Smooth muscle cell (in vitro differentiated cells): ENCODE results near the gene SCAPER. TPM values are rescaled to one million over a fixed set of nuclear protein-coding genes. Genes with fewer than 3 reads are reported as not detected.

Experiments used
- DNase-seq: peaks from one replicate; lab custom pipeline; 2025; ENCODE audit not compliant: unreplicated experiment; lab: John Stamatoyannopoulos, UW
- H2AFZ ChIP-seq: fragments of 200-600 bp; sonication (generic); 2 replicates; pipeline ENCODE4 v1.6.0; 2016; ENCODE audit warnings: antibody characterized with exemption, low read depth, mild to moderate bottlenecking
- H3F3A ChIP-seq: fragments of 200-600 bp; sonication (generic); 2 replicates; pipeline ENCODE4 v1.6.0; 2017; ENCODE audit warnings: antibody characterized with exemption, low read depth
- H3K27ac ChIP-seq: fragments of 200-600 bp; sonication (generic); 2 replicates; pipeline ENCODE4 v1.5.1; 2016; ENCODE audit warnings: low read depth, mild to moderate bottlenecking
- H3K27me3 ChIP-seq: fragments of 200-600 bp; sonication (generic); 2 replicates; pipeline ENCODE4 v1.6.1; 2016; ENCODE audit warnings: low read depth, mild to moderate bottlenecking
- H3K36me3 ChIP-seq: fragments of 200-600 bp; sonication (generic); 2 replicates; pipeline ENCODE4 v1.5.1; 2016; ENCODE audit warnings: low read depth
- H3K4me1 ChIP-seq: fragments of 200-600 bp; sonication (generic); 2 replicates; pipeline ENCODE4 v1.5.1; 2016; ENCODE audit warnings: low read depth
- H3K4me2 ChIP-seq: fragments of 200-600 bp; sonication (generic); 2 replicates; pipeline ENCODE4 v1.6.0; 2016; ENCODE audit warnings: mild to moderate bottlenecking
- H3K4me3 ChIP-seq: fragments of 200-600 bp; sonication (generic); 2 replicates; pipeline ENCODE4 v1.5.1; 2016; ENCODE audit warnings: mild to moderate bottlenecking
- H3K79me2 ChIP-seq: fragments of 200-600 bp; sonication (generic); 2 replicates; pipeline ENCODE4 v1.6.0; 2016; ENCODE audit warnings: low read depth, mild to moderate bottlenecking
- H3K9ac ChIP-seq: fragments of 200-600 bp; sonication (generic); 2 replicates; pipeline ENCODE4 v1.6.0; 2016; ENCODE audit warnings: low read depth
- H3K9me3 ChIP-seq: fragments of 200-600 bp; sonication (generic); replicated peaks from 2 replicates; pipeline ENCODE4 v1.5.1; 2016; ENCODE audit warnings: low read depth
- H4K20me1 ChIP-seq: fragments of 200-600 bp; sonication (generic); 2 replicates; pipeline ENCODE4 v1.6.0; 2016; ENCODE audit warnings: low read depth
- CTCF ChIP-seq: fragments of 200-600 bp; sonication (generic); IDR thresholded peaks from 2 replicates; pipeline ENCODE4 v1.5.1; 2017; ENCODE audit warnings: borderline replicate concordance, mild to moderate bottlenecking, antibody characterized with exemption; ENCODE audit not compliant: insufficient read depth, poor library complexity, severe bottlenecking
- WGBS: methylation state at CpG from one replicate; pipeline ENCODE4 v1.1.7; 2016; ENCODE audit warnings: low lambda C conversion rate; 5-methylcytosine and 5-hydroxymethylcytosine counted together
- polyA plus RNA-seq: library from polyadenylated mRNA; unstranded; fragments of >200 nt; fragmentation: Nextera tagmentation; extraction: Ambion mirVana; gene quantifications from 2 replicates; pipeline ENCODE4 v1.2.1, GENCODE V29; 2016
- total RNA-seq: library from RNA; depleted of rRNA; stranded (reverse); fragments of >200 nt; gene quantifications from 2 replicates; pipeline ENCODE4 v1.2.3, GENCODE V29; 2014

SCAPER gene
- total and polyA plus RNA-seq, 2 experiments from 2014 or later, result 6.6 to 34.3 TPM

- no peaks in the 10 kb centered on the region for H3K36me3 ChIP-seq
- H4K20me1 ChIP-seq, result no peaks in the 10 kb centered on the region
- H3K4me1 ChIP-seq, result peaks cover 44% of the 10 kb centered on the region
- H3K27me3 ChIP-seq, result no peaks in the 10 kb centered on the region
- H3K9ac ChIP-seq, result no peak overlapping the region
- no peak for DNase-seq
- WGBS, result 37% methylated on average over 7 of the region's 7 CpGs
- TF ChIP-seq CTCF, result no peak
- H3K9me3 ChIP-seq, result no peaks in the 10 kb centered on the region
- peak overlapping the region; percentile 98 for H3K4me2 ChIP-seq
- H3K79me2 ChIP-seq, result peaks cover 19% of the 10 kb centered on the region
- H2AFZ ChIP-seq, result peak overlapping the region; percentile 90
- peak overlapping the region; percentile 90 for H3K4me3 ChIP-seq
- H3F3A ChIP-seq, result no peaks in the 10 kb centered on the region
- H3K27ac ChIP-seq, result no peak overlapping the region
Measured at GRCh38 chr15:76930831-76931396, 25.8 kb upstream of the SCAPER start.

GRCh38 chr15:76929011-76929760 is 24.0 kb upstream of the SCAPER start:
- no peaks in the 10 kb centered on the region for H3K9me3 ChIP-seq
- no peaks in the 10 kb centered on the region for H3F3A ChIP-seq
- H2AFZ ChIP-seq, result peak overlapping the region; percentile 5

GRCh38 chr15:76928201-76928600 is 23.1 kb upstream of the SCAPER start:
- H3K79me2 ChIP-seq, result peaks cover 11% of the 10 kb centered on the region
- H3K4me1 ChIP-seq, result peaks cover 42% of the 10 kb centered on the region
- H2AFZ ChIP-seq, result no peak overlapping the region
- no peak overlapping the region for H3K27ac ChIP-seq
- no peaks in the 10 kb centered on the region for H3K27me3 ChIP-seq
- H3F3A ChIP-seq, result no peaks in the 10 kb centered on the region
- H3K9me3 ChIP-seq, result no peaks in the 10 kb centered on the region
- H3K4me3 ChIP-seq, result no peak overlapping the region
- H3K9ac ChIP-seq, result no peak overlapping the region
- TF ChIP-seq CTCF, result no peak
- no peaks in the 10 kb centered on the region for H3K36me3 ChIP-seq
- DNase-seq, result no peak
- no peak overlapping the region for H3K4me2 ChIP-seq
- WGBS, result 85% methylated on average over 3 of the region's 3 CpGs
- no peaks in the 10 kb centered on the region for H4K20me1 ChIP-seq

More at GRCh38 chr15:76929011-76929760, 24.0 kb upstream of the SCAPER start:
- H4K20me1 ChIP-seq, result no peaks in the 10 kb centered on the region
- H3K4me1 ChIP-seq, result peaks cover 44% of the 10 kb centered on the region
- no peak for DNase-seq
- H3K4me3 ChIP-seq, result no peak overlapping the region
- H3K79me2 ChIP-seq, result peaks cover 19% of the 10 kb centered on the region
- H3K27me3 ChIP-seq, result no peaks in the 10 kb centered on the region
- H3K9ac ChIP-seq, result no peak overlapping the region
- H3K4me2 ChIP-seq, result no peak overlapping the region
- H3K36me3 ChIP-seq, result no peaks in the 10 kb centered on the region
- no peak for TF ChIP-seq CTCF
- no peak overlapping the region for H3K27ac ChIP-seq
